Mesothelial cell of epicardium (in vitro differentiated cells): ENCODE measurements around the gene PLAAT3. TPM values are rescaled to one million over a fixed set of nuclear protein-coding genes. Genes with fewer than 3 reads are reported as not detected.
"Not testable (repeated sequence)": the region's sequence is repeated elsewhere in the genome, so short reads cannot be mapped to it uniquely, and the experiment has no call there.

ENCODE experiments used
- DNase-seq, 2 experiments: peaks; one replicate each; pipeline ENCODE4 v3.0.0; 2021; ENCODE audit warnings: low spot score in 2 of 2; ENCODE audit not compliant: unreplicated experiment in 2 of 2
- H3K27ac Mint-ChIP-seq: 2 replicates; pipeline ENCODE4 v1.8.0; 2021; ENCODE audit warnings: mixed read lengths
- H3K27me3 Mint-ChIP-seq: 2 replicates; pipeline ENCODE4 v1.8.0; 2021; ENCODE audit warnings: low read depth, mixed read lengths
- H3K36me3 Mint-ChIP-seq: 2 replicates; pipeline ENCODE4 v1.8.0; 2021; ENCODE audit warnings: mixed read lengths
- H3K4me1 Mint-ChIP-seq: 2 replicates; pipeline ENCODE4 v1.8.0; 2021; ENCODE audit warnings: mixed read lengths
- H3K4me3 Mint-ChIP-seq: 2 replicates; pipeline ENCODE4 v1.8.0; 2021; ENCODE audit warnings: mild to moderate bottlenecking, moderate library complexity, mixed read lengths
- H3K9me3 Mint-ChIP-seq: 2 replicates; pipeline ENCODE4 v1.8.0; 2021; ENCODE audit warnings: mixed read lengths
- CTCF ChIP-seq: fragments of 200-600 bp; sonication (generic); IDR thresholded peaks from one replicate; pipeline ENCODE4 v1.5.0; 2021; ENCODE audit warnings: antibody characterized with exemption; ENCODE audit not compliant: unreplicated experiment
- total RNA-seq: library from RNA; stranded (reverse); gene quantifications from 3 replicates; pipeline ENCODE4 v1.2.1, GENCODE V29; 2021

PLAAT3 gene
- total RNA-seq, 1 donor from 2014 or later: 1.5 TPM

DNA sequence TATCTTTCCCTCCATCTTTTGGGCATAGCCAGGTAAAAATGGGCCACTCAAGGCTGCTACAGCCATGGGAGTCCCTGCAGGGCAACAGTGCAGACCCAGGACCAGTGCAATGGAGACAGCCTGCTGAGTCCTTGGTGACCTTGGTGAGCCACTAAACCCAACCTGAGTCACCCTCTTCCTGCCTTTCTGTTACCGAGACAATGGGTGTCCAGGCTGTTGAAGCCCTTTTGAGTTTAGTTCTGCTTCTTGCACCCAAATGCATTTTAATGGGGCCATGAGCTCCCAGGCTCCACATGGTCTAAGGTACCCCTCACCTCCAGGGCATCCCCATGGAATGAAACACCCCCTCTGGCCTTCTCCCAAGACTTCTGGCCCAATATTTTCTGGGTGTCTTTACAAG, 78.5 kb downstream of the PLAAT3 start:
- Mint-ChIP-seq H3K27ac (no peak overlapping the region), H3K4me1 (peaks cover 37% of the 10 kb centered on the region), H3K4me3 (no peak overlapping the region), H3K27me3 (no peaks in the 10 kb centered on the region), H3K36me3 (no peaks in the 10 kb centered on the region), H3K9me3 (no peaks in the 10 kb centered on the region)
- DNase-seq: no peak
- no peak for TF ChIP-seq CTCF

GRCh38 chr11:63534895-63535461, 79.3 kb downstream of the PLAAT3 start:
- DNase-seq: no peak
- TF ChIP-seq CTCF: no peak
- H3K27me3 Mint-ChIP-seq: no peaks in the 10 kb centered on the region
- H3K36me3 Mint-ChIP-seq: no peaks in the 10 kb centered on the region
- no peaks in the 10 kb centered on the region for H3K9me3 Mint-ChIP-seq
- H3K4me1 Mint-ChIP-seq: peaks cover 41% of the 10 kb centered on the region
- H3K4me3 Mint-ChIP-seq: no peak overlapping the region
- H3K27ac Mint-ChIP-seq: no peak overlapping the region

GRCh38 chr11:63534076-63534475, 80.2 kb downstream of the PLAAT3 start:
- TF ChIP-seq CTCF: no peak
- peaks cover 49% of the 10 kb centered on the region for H3K4me1 Mint-ChIP-seq
- no peak overlapping the region for H3K4me3 Mint-ChIP-seq
- no peak overlapping the region for H3K27ac Mint-ChIP-seq
- H3K27me3 Mint-ChIP-seq: no peaks in the 10 kb centered on the region
- no peaks in the 10 kb centered on the region for H3K36me3 Mint-ChIP-seq
- DNase-seq: no peak
- no peaks in the 10 kb centered on the region for H3K9me3 Mint-ChIP-seq

- peaks cover 56% of the 10 kb centered on the region for H3K4me1 Mint-ChIP-seq
- H3K9me3 Mint-ChIP-seq: no peaks in the 10 kb centered on the region
- no peak for TF ChIP-seq CTCF
- no peak for DNase-seq
- H3K27ac Mint-ChIP-seq: peak overlapping the region; percentile 34
- H3K27me3 Mint-ChIP-seq: no peaks in the 10 kb centered on the region
- H3K36me3 Mint-ChIP-seq: no peaks in the 10 kb centered on the region
- H3K4me3 Mint-ChIP-seq: no peak overlapping the region
Measured at GRCh38 chr11:63532799-63533475, 81.3 kb downstream of the PLAAT3 start.

- Mint-ChIP-seq H3K4me1 (peaks cover 59% of the 10 kb centered on the region), H3K4me3 (no peak overlapping the region), H3K9me3 (no peaks in the 10 kb centered on the region), H3K36me3 (no peaks in the 10 kb centered on the region), H3K27ac (peak overlapping the region; percentile 4), H3K27me3 (no peaks in the 10 kb centered on the region)
- no peak for TF ChIP-seq CTCF
- no peak for DNase-seq
Measured at GRCh38 chr11:63532117-63532516, 82.1 kb downstream of the PLAAT3 start.

DNA sequence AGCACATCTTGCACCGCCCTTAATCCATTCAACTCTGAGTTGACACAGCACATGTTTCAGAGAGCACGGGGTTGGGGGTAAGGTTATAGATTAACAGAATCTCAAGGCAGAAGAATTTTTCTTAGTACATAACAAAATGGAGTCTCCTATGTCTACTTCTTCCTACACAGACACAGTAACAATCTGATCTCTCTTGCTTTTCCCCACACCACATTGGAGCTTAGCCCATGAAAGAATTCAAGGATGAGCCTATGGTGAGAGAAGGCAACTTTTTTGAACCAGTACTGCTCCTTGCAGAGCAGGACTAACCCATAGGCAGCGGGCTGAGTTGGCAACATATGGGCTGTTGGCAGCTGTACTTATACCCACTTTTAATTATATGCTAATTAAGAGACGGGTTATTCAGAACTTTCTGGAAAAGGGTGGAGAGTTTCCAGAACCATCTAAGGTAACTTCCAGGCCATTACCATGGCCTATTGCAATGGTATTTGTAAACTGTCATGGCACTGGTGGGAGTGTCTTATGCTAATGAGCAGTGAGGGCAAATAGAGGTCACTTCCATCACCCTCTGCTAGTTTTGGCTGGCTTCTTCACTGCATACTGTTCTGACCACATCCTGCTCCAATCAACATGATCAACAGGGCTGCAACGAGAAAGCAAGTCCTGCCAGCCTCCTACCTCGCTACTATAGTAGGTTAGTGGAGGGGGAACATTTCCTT, 83.0 kb downstream of the PLAAT3 start:
- Mint-ChIP-seq H3K27ac (peak overlapping the region; percentile 83), H3K4me1 (peaks cover 53% of the 10 kb centered on the region)
- not testable (repeated sequence) for H3K27me3 Mint-ChIP-seq, DNase-seq, H3K9me3 Mint-ChIP-seq, H3K36me3 Mint-ChIP-seq, H3K4me3 Mint-ChIP-seq
